Measurements from ENCODE around the gene TDRD7. TPM values are rescaled to one million over a fixed set of nuclear protein-coding genes. Genes with fewer than 3 reads are reported as not detected.

TDRD7 gene
- total RNA-seq, 1 experiment from 2014 or later, result 2.8 TPM

DNA sequence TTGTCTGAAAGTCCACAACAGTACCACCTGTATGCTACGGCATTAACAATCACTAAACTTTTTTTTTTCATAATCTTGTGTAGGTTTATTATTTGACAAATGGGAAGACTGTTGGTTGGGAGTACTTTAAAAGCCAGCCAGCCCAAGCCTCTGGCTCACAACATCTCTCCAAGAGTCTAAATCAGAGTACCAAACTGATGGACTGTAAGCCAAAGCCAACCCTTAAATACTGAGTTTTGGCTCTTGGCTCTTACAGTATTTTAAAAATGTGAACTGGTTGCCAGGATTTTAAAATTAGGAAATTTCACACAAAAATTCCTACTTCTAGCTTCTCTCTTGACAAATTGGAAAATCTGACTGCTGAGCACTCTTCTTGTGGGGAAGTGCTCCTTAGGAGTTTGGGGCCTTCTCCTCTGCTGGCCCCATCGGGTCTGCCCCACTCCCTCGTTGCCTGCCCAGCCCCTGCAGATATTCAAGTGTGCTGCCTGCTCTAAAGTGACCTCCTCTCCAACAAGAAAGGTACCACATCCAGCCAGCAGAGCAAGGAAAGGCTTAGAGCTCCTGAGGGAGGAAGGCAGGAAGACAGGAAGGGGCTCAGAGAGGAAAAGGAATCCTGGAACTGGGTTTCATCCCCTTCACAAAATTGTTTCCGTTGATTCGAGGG is 67.7 kb downstream of the TDRD7 start (continued):
- TF ChIP-seq, protein P1, sequence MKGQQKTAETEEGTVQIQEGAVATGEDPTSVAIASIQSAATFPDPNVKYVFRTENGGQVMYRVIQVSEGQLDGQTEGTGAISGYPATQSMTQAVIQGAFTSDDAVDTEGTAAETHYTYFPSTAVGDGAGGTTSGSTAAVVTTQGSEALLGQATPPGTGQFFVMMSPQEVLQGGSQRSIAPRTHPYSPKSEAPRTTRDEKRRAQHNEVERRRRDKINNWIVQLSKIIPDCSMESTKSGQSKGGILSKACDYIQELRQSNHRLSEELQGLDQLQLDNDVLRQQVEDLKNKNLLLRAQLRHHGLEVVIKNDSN (CRISPR knock-in tag; IDR thresholded peaks at IDR 0.05), result no peak
- TF ChIP-seq MXD4 (CRISPR knock-in tag; IDR thresholded peaks at IDR 0.05; ENCODE audit: borderline replicate concordance), result no peak
- no peak for TF ChIP-seq NFE2L1 (CRISPR knock-in tag; IDR thresholded peaks at IDR 0.05)
- no peak for TF ChIP-seq CREM (CRISPR knock-in tag; IDR thresholded peaks at IDR 0.05)
- no peak for TF ChIP-seq ZNF317 (CRISPR knock-in tag; IDR thresholded peaks at IDR 0.05; ENCODE audit: borderline replicate concordance, low read depth)
- no peak for TF ChIP-seq HMGA2 (CRISPR knock-in tag; IDR thresholded peaks at IDR 0.05)
- TF ChIP-seq ATF1 (CRISPR knock-in tag; IDR thresholded peaks at IDR 0.05), result no peak

DNA sequence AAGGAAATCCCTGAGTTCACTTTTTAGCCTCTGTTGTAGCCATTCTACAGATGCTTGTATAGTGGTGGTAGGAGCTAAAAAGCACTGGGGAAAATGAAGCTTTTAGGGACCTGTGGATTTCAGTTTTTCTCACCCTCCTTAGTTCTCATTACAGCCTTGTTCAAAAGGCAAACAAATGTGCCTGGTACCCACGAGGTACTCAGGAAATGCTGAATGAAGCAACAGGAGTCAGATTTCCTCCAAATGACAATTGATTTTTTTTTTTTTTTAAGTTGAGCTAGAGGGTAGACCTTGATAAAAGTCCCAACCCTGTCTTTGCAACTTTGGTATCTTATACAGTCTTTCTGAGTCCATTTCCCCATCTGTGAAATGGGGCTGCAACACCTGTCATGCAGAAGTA is 68.3 kb downstream of the TDRD7 start:
- CTCF ChIA-PET, result interaction anchor here (0.6 to 3.7 kb wide), 6 partner anchors 10 to 136 kb away, joined by 3 to 28 read pairs (median 6); no protein-coding TSS in a partner anchor
- no peak; the same call in 1 of the 2 replicates for ATAC-seq
- TF ChIP-seq, protein P2, sequence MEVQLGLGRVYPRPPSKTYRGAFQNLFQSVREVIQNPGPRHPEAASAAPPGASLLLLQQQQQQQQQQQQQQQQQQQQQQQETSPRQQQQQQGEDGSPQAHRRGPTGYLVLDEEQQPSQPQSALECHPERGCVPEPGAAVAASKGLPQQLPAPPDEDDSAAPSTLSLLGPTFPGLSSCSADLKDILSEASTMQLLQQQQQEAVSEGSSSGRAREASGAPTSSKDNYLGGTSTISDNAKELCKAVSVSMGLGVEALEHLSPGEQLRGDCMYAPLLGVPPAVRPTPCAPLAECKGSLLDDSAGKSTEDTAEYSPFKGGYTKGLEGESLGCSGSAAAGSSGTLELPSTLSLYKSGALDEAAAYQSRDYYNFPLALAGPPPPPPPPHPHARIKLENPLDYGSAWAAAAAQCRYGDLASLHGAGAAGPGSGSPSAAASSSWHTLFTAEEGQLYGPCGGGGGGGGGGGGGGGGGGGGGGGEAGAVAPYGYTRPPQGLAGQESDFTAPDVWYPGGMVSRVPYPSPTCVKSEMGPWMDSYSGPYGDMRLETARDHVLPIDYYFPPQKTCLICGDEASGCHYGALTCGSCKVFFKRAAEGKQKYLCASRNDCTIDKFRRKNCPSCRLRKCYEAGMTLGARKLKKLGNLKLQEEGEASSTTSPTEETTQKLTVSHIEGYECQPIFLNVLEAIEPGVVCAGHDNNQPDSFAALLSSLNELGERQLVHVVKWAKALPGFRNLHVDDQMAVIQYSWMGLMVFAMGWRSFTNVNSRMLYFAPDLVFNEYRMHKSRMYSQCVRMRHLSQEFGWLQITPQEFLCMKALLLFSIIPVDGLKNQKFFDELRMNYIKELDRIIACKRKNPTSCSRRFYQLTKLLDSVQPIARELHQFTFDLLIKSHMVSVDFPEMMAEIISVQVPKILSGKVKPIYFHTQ (CRISPR knock-in tag; IDR thresholded peaks at IDR 0.05), result no peak
- no peak for TF ChIP-seq KAT7 (CRISPR knock-in tag; IDR thresholded peaks at IDR 0.05; ENCODE audit: borderline replicate concordance)
- no peak for TF ChIP-seq ZNF138 (CRISPR knock-in tag; conservative IDR thresholded peaks at IDR 0.05)
- no peak for TF ChIP-seq JAZF1 (CRISPR knock-in tag; IDR thresholded peaks at IDR 0.05)
- TF ChIP-seq, protein P3, sequence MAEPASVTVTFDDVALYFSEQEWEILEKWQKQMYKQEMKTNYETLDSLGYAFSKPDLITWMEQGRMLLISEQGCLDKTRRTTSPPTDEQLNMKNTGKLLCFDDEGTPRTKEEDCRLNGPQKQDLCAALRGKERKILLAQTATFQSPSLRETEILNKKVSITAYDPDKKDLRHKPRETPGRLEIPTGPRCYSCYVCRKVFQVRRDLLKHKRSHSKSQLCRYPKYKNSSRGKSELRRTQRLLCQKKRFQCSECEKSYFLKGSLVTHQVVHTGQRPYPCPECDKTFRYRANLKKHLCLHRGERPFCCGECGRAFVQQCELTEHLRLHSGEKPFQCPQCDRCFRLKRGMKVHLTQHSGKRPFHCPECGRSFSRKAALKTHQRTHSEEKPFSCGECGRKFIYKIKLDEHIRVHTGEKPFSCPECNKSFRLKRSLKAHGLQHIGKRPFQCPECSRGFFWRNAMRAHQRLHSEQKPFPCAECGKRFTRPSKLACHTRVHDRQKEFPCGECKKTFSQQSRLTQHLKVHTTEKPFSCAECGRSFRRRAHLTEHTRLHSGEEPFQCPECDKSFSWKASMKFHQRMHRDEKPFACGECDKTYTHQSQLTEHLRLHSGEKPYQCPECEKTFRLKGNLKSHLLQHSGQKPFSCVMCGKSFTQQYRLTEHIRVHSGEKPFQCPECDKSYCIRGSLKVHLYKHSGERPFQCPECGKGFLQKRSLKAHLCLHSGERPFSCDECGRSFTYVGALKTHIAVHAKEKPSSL (CRISPR knock-in tag; conservative IDR thresholded peaks at IDR 0.05), result no peak
- no peak for TF ChIP-seq NFATC4 (CRISPR knock-in tag; IDR thresholded peaks at IDR 0.05)
- Mint-ChIP-seq H3K4me1 (peaks cover 6% of the 10 kb centered on the region; the same call in 1 of the 2 replicates), H3K27ac (no peak overlapping the region), H3K36me3 (no peaks in the 10 kb centered on the region), H3K27me3 (ENCODE audit: low read depth) (no peaks in the 10 kb centered on the region; the same call in 1 of the 2 replicates), H3K9me3 (no peaks in the 10 kb centered on the region), H3K4me3 (no peak overlapping the region)
- no peak for DNase-seq (ENCODE audit: low spot score)
- POLR2A ChIA-PET, result interaction anchor here (1.1 kb wide), 1 partner anchor 22 kb away, joined by 3 read pairs; no protein-coding TSS in a partner anchor

DNA sequence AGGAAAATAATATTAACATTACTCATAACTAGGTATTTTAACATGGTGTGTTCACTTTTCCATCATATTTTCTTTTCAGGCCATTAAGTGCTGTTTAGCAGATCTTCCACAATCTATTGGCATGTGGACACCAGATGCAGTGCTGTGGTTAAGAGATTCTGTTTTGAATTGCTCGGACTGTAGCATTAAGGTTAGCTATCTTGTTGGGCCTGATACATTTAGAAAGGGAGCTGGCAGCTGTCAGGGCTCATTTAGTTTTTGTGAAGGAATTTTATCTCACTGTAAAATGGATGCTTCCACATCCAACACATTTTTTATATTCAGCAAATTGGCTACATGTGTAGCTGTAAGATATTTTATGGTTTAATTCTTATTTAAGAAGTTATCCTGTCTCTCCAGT is 68.9 kb downstream of the TDRD7 start:
- H3K4me1 Mint-ChIP-seq, result peaks cover 6% of the 10 kb centered on the region; the same call in 1 of the 2 replicates
- H3K36me3 Mint-ChIP-seq, result no peaks in the 10 kb centered on the region
- H3K27ac Mint-ChIP-seq, result no peak overlapping the region
- H3K9me3 Mint-ChIP-seq, result no peaks in the 10 kb centered on the region
- H3K4me3 Mint-ChIP-seq, result no peak overlapping the region
- POLR2A ChIA-PET, result interaction anchor here (1.1 kb wide), 1 partner anchor 21 kb away, joined by 3 read pairs; no protein-coding TSS in a partner anchor
- H3K27me3 Mint-ChIP-seq (ENCODE audit: low read depth), result no peaks in the 10 kb centered on the region; the same call in 1 of the 2 replicates
- ATAC-seq (no peak), DNase-seq (ENCODE audit: low spot score) (no peak)
- CTCF ChIA-PET, result interaction anchor here (1.3 to 3.7 kb wide), 3 partner anchors 11 to 118 kb away, joined by 3 to 28 read pairs (median 7); no protein-coding TSS in a partner anchor
- TF ChIP-seq FOXK1 (CRISPR knock-in tag; IDR thresholded peaks at IDR 0.05), result no peak

DNA sequence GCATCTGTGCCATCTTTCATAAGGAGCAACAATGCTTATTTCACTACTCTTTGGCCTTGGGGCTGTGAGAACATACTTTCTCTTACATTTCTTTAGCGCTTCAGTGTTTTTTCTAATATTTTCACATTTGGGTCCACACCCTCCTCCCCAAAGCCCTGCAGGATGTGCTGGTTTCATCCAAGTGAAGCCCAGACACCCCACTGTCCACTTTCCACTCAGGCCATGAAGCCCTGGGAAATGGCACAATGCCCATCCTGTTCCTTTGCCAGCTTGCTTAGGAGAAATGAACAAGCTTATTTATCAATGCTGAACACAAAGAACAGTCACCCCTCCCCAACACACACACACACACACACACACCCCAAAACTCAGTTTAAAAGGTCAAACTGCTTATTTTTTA is 72.2 kb downstream of the TDRD7 start:
- peaks cover 9% of the 10 kb centered on the region for H3K9me3 Mint-ChIP-seq
- peaks cover 1% of the 10 kb centered on the region; the same call in 1 of the 2 replicates for H3K27me3 Mint-ChIP-seq (ENCODE audit: low read depth)
- DNase-seq (ENCODE audit: low spot score) (no peak), ATAC-seq (no peak)
- peaks cover 6% of the 10 kb centered on the region; the same call in 1 of the 2 replicates for H3K4me1 Mint-ChIP-seq
- POLR2A ChIA-PET, result no interaction called here
- peaks cover 5% of the 10 kb centered on the region for H3K36me3 Mint-ChIP-seq
- CTCF ChIA-PET, result interaction anchor here (0.7 to 1.6 kb wide), 2 partner anchors 114 to 132 kb away, joined by 3 to 13 read pairs; no protein-coding TSS in a partner anchor
- no peak overlapping the region for H3K27ac Mint-ChIP-seq
- H3K4me3 Mint-ChIP-seq, result no peak overlapping the region
- TF ChIP-seq EMX1 (CRISPR knock-in tag; IDR thresholded peaks at IDR 0.05), result no peak
- TF ChIP-seq GTF2I (CRISPR knock-in tag; conservative IDR thresholded peaks at IDR 0.05), result no peak
- no peak for TF ChIP-seq ZNF416 (CRISPR knock-in tag; IDR thresholded peaks at IDR 0.05)
- TF ChIP-seq, protein P4, sequence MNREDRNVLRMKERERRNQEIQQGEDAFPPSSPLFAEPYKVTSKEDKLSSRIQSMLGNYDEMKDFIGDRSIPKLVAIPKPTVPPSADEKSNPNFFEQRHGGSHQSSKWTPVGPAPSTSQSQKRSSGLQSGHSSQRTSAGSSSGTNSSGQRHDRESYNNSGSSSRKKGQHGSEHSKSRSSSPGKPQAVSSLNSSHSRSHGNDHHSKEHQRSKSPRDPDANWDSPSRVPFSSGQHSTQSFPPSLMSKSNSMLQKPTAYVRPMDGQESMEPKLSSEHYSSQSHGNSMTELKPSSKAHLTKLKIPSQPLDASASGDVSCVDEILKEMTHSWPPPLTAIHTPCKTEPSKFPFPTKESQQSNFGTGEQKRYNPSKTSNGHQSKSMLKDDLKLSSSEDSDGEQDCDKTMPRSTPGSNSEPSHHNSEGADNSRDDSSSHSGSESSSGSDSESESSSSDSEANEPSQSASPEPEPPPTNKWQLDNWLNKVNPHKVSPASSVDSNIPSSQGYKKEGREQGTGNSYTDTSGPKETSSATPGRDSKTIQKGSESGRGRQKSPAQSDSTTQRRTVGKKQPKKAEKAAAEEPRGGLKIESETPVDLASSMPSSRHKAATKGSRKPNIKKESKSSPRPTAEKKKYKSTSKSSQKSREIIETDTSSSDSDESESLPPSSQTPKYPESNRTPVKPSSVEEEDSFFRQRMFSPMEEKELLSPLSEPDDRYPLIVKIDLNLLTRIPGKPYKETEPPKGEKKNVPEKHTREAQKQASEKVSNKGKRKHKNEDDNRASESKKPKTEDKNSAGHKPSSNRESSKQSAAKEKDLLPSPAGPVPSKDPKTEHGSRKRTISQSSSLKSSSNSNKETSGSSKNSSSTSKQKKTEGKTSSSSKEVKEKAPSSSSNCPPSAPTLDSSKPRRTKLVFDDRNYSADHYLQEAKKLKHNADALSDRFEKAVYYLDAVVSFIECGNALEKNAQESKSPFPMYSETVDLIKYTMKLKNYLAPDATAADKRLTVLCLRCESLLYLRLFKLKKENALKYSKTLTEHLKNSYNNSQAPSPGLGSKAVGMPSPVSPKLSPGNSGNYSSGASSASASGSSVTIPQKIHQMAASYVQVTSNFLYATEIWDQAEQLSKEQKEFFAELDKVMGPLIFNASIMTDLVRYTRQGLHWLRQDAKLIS (CRISPR knock-in tag; IDR thresholded peaks at IDR 0.05; ENCODE audit: borderline replicate concordance), result no peak
- no peak for TF ChIP-seq ZNF219 (CRISPR knock-in tag; IDR thresholded peaks at IDR 0.05; ENCODE audit: borderline replicate concordance)

Data from WTC11 (cell line).